Measurements from ENCODE around the gene TOM1L2. TPM values are rescaled to one million over a fixed set of nuclear protein-coding genes. Genes with fewer than 3 reads are reported as not detected.

TOM1L2 gene
- total RNA-seq, 1 donor = 34.1 TPM

DNA sequence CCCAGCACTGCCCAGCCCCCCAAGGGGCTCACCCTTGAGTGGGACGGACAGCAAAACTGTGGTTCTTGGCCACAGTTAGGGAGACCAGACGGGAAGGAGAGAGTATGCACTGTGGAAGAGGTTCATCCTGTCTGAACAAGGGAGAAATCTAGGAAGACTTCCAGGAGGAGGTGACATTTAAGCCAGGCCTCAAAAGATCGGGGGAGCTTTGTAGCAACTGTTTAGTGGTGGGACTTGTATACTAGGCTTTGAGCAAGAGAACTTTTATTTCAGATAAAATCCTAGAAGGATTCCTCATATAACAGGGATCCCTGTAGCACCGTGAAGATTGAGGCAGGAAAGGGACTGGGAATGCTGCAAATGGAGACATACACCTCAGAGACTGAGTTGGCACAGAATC is 166.2 kb downstream of the TOM1L2 start:
- H3K4me3 ChIP-seq (ENCODE audit: low read depth, low read length) = no peak overlapping the region
- no peak for DNase-seq (ENCODE audit: low read depth)
- TF ChIP-seq, protein P1, sequence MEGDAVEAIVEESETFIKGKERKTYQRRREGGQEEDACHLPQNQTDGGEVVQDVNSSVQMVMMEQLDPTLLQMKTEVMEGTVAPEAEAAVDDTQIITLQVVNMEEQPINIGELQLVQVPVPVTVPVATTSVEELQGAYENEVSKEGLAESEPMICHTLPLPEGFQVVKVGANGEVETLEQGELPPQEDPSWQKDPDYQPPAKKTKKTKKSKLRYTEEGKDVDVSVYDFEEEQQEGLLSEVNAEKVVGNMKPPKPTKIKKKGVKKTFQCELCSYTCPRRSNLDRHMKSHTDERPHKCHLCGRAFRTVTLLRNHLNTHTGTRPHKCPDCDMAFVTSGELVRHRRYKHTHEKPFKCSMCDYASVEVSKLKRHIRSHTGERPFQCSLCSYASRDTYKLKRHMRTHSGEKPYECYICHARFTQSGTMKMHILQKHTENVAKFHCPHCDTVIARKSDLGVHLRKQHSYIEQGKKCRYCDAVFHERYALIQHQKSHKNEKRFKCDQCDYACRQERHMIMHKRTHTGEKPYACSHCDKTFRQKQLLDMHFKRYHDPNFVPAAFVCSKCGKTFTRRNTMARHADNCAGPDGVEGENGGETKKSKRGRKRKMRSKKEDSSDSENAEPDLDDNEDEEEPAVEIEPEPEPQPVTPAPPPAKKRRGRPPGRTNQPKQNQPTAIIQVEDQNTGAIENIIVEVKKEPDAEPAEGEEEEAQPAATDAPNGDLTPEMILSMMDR (IDR thresholded peaks at IDR 0.05; ENCODE audit: insufficient read depth, low read depth, low read length) = no peak

DNA sequence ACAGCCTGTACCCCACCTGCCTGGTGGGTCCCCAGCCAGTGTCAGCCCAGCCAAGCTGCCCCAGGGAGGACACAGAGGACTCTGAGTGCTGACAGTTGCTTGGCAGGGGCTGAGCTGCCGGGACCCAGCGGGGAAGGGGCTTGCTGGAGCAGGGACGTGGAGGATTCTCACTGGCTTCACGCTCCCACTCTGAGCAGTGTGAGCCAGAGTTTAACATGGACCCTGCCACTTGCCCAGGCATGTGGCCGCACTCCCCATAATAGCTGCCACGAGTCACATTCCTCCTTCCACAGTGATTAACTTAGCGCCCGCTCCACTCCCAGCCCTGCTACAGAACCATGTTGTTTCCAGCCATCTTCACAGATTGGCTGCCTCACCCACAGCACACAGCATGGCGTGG is 166.6 kb downstream of the TOM1L2 start:
- no peak overlapping the region for H3K4me3 ChIP-seq (ENCODE audit: low read depth, low read length)
- TF ChIP-seq, protein P1 (IDR thresholded peaks at IDR 0.05; ENCODE audit: insufficient read depth, low read depth, low read length) = no peak
- no peak for DNase-seq (ENCODE audit: low read depth)

DNA sequence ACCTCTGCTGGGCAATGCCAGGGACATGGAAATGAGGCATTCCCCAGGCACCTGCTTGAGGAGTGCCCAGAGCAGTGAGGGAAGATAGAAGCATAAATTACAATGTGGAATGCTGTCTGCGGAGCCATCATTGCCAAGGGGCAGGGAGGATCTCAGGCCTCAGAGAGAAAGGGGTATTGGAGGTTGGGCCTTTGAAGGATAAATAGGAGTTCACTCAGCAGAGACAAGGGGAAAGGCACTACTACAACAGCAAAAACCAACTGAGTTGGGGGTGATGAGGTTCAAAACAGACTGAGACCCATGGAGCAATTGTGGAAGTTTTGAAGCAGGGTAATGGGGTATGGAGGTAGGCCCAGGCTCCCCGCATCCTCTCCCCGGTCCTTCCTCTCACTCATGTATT is 168.2 kb downstream of the TOM1L2 start:
- no peak for DNase-seq (ENCODE audit: low read depth)
- TF ChIP-seq, protein P1 (IDR thresholded peaks at IDR 0.05; ENCODE audit: insufficient read depth, low read depth, low read length) = no peak
- H3K4me3 ChIP-seq (ENCODE audit: low read depth, low read length) = no peak overlapping the region

DNA sequence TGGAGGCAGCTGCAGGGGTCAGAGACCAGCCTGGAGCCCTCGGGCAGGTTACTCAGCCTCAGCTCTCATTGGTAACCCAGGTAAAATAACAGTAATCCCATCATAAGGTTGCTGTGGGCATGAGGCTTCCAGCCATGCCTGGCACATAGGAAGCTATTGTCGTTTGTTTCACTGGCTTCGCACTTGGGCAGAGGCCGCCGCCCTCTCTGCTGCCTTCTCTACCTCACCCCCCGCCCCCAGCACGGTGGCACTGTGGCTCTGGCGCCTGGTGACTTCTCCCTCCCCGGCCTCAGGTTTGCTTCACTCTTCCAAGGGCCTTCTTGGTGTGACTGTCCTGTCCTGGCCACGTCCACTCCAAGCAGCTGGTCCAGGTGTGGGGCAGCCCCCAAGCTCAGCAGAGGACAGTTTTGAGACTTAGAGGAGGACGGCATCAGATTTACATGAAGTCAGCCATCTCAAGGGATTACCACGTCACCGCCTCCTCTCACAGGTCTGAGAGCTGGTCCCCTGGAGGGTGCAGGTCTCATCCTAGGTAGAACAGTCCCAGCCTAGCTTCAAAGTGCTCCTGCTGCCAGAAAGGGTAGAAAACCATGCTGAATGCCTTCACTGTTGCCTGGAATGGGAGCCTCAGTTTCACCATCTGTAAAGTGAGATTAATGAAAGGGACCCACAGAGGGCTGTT is 170.3 kb downstream of the TOM1L2 start:
- H3K4me3 ChIP-seq (ENCODE audit: low read depth, low read length) = no peak overlapping the region
- TF ChIP-seq, protein P1 (IDR thresholded peaks at IDR 0.05; ENCODE audit: insufficient read depth, low read depth, low read length) = no peak
- DNase-seq (ENCODE audit: low read depth) = no peak

DNA sequence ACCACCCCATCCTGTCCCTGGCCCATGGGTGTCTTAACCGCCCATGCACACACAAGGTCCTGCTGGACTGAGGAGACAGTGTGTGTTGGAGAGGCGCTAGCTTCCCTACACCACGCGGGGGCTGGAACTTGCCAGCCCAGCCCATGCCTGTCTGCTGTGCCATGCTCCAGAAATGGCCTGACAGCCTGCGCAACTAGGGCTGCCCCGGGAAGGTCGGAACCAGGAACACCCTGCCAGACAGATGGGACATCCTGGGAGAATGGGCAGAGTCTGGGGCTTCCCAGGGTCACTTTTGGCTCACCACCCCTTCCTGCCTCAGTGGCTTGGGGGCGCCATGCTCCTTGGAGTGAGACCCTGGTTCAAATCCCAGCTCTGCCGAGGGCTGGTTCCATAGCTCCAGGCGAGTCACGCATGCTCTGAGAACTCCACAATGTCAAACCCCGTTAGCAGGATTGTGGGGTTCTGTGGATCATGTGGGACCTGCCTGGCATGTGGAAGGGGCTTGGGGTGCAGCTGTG is 171.6 kb downstream of the TOM1L2 start:
- TF ChIP-seq, protein P1 (IDR thresholded peaks at IDR 0.05; ENCODE audit: insufficient read depth, low read depth, low read length) = no peak
- no peak overlapping the region for H3K4me3 ChIP-seq (ENCODE audit: low read depth, low read length)

DNA sequence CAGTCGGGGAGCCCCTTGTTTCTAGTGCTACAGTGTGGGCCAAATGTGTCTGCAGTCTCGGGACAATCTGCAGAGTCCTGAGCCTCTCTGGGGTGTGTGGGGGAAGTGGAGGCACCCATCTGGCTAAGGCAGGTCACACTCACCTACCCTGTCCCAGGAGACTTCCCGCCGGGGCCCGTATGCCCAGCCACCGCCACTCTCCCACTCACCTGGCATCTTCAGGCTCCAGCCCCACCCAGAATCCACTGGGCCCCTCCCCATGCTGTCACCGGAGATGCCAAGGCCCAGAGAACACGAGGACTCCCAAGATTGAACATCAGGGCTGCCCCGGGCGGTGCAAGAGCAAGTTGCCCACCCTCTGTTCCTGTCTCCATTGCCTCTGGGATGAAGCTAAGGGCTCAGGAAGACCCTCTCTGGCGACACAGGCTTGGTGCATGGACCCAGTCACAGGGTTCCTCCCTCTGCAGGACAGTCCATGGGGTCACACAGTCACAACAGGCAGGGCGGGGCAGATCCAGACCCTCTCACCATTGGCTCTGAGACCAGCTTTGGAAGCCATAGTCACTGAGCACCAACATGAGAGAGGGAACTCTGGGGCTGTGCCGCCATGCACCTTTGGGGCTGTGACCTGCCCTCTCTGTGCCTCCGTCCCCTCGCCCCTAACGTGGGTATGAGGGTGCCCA is 173.5 kb downstream of the TOM1L2 start:
- no peak overlapping the region for H3K4me3 ChIP-seq (ENCODE audit: low read depth, low read length)
- no peak for DNase-seq (ENCODE audit: low read depth)
- TF ChIP-seq, protein P1 (IDR thresholded peaks at IDR 0.05; ENCODE audit: insufficient read depth, low read depth, low read length) = no peak

More for the DNA sequence above, 171.6 kb downstream of the TOM1L2 start:
- DNase-seq (ENCODE audit: low read depth) = no peak
